ENCODE data around the gene CORO2A.
"Not testable (repeated sequence)": the region's sequence is repeated elsewhere in the genome, so short reads cannot be mapped to it uniquely, and the experiment has no call there.

The CORO2A gene

GRCh38 chr9:98101868-98102273 is 90.6 kb downstream of the CORO2A start:
- no peak for DNase-seq

DNA sequence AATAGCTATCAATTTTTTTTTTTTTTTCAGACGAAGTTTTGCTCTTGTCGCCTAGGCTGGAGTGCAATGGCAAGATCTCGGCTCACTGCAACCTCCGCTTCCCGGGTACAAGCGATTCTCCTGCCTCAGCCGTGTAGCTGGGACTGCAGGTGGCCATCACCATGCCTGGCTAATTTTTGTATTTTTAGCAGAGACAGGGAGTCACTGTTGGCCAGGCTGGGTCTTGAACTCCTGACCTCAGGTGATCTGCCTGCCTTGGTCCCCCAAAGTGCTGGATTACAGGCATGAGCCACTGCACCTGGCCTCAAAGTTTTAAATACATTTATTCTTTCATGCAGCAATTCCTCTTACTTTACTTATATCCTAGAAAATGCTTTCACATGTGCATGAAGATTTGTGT is 91.0 kb downstream of the CORO2A start:
- DNase-seq: no peak

GRCh38 chr9:98100456-98100855 is 92.0 kb downstream of the CORO2A start:
- no peak for DNase-seq

- DNase-seq: no peak
These were observed 92.5 kb downstream of the CORO2A start for GRCh38 chr9:98099898-98100297.

- DNase-seq: no peak
These were observed 93.1 kb downstream of the CORO2A start for GRCh38 chr9:98099346-98099745.

DNA sequence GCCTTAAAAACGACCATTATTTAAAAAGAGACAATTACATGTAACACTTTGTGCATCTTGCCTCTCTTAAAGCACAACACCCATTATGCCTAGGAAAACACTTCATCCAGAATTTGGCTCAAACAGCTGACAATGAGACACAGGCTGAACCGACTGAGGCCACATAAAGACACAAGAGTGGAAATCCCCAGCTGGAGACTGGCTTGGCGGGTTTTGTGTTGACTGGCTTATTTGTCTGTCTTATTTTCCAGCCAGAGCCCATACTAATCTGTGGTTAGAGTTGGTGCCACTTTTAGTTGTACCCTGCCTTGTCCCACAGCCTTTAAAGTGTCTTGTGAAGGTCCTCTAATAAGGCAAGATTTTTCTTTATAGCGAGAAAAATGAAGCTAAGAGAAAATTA is 94.6 kb downstream of the CORO2A start:
- DNase-seq: no peak

DNA sequence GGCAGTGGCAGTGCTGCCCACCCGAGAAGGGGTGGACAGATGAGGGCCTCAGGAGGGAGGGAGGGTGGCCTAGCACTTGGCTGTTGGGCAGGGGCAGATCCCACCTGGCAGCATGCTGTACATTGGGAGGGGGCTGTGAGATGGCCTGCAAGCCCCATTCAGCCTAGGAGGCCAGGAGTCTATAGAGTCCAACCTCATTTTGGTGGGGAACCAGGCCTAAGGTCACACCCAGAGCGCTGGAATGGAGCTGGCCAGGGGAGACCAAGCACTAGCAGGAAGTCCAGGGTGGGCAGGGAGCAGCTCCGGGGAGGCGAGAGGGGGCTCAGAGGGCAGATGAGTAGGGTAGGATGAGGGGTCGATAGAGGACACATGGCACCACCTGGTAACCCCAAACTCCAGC is 96.3 kb downstream of the CORO2A start:
- DNase-seq: no peak

DNA sequence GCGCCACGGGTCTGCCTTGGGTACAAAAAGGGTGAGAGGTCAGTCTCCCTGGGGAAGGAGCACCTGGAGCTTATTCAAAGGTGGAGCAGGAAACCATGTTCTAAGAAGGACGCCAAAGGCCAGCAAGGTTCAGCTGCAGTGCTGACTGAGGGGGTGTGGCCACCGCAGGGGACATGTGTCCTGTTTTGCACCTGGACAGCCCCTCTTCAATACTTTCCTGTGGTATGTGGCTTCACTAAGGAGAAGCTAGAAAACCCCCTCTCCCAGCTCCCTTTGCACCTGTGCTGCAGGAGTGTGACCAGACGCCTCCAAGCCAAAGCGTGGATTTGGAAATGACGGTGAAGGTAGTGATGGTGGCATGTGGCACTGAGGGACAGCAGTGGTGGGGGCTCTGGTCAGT is 97.0 kb downstream of the CORO2A start:
- DNase-seq: no peak

DNA sequence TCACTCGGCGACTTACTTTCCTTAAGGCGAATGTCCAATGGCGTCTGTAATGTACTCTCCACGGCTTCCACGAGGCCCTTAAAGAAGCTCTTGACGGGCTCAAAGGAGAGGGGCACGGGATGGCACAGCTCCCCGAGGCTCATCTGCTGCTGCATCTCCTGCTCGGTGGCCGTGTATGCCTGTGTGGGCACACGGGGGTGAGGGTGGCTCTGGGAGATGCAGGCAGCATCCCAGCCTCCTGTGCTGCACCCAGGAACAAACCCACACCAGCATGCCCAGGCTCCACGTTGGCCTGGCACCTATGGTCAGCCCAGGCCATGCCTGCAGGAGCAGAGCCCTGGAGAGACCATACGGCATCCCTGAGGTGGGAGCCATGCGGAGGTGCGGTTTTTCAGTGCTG is 97.6 kb downstream of the CORO2A start:
- DNase-seq: no peak

DNA sequence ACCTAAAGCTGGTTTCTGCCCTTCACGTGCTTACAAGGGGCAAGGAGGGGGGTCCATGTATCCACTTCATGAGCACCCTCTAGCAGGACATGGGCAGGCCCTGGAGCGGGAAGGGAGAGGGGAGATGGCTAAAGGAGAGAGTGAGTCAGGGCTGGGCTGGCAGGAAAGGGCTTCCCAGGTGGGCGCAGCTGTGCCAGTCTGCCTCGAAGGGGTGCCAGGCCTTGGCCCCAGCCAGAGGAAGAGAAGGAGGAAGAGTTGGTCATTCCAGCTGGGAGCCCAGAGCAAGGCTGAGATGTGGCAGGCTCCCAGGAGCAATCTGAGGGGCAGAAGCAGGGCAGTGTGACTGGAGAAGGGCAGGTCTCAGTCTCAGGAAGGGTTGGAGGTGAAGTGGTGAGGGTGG is 98.1 kb downstream of the CORO2A start:
- no peak for DNase-seq

GRCh38 chr9:98092613-98092931 is 99.9 kb downstream of the CORO2A start:
- no peak for DNase-seq

GRCh38 chr9:98091735-98092612 is 100.5 kb downstream of the CORO2A start:
- no peak for DNase-seq

- not testable (repeated sequence) for DNase-seq
These were observed 101.8 kb downstream of the CORO2A start for GRCh38 chr9:98090674-98091073.

DNA sequence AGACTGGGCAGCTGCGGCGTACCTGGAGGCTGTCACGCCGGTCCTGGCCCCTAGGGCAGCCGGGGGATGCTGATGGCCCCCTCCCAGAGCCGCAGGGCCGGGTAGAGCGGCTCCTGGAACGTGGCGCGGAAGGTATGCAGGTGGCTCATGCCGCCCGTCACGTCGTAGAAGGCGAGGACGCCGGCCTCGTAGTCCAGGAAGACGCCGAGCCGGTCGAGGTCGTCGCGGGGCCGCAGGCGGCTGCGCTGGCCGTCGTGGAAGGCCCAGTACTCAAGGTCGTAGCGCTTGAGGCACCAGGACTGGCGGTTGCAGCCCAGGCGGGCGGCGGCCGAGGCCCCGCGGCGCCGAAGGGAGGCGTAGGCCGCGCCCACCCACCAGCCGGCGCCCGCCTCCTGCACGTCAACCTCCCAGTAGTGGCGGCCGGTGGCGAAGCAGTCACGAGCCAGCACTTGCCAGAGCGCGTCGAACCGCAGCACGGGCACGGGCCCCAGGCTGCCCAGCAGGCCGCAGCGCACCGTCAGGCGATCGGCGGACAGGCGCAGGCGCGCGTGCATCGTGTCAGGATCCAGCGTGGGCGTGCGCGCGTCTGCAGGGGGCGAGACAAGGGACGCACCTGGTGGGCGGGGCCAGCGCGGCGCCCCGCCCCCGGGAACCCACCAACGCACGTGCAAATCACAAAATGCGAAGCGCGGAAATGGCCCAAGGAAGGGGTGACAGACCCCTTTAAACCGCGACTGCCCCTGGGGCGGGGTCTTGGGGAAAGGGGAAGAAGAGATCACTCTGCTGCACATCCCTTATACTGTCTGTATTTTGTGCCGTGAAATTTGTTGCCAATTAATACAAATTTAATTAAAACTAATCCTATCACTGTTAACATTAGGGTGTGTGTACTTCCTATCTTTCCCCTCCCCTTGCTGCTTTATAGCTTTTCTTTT is 104.8 kb downstream of the CORO2A start:
- no peak for DNase-seq

GRCh38 chr9:98086461-98086860 is 106.0 kb downstream of the CORO2A start:
- DNase-seq: no peak

GRCh38 chr9:98085944-98086343 is 106.5 kb downstream of the CORO2A start:
- no peak for DNase-seq

GRCh38 chr9:98085058-98085457 is 107.4 kb downstream of the CORO2A start:
- no peak for DNase-seq

- DNase-seq: no peak
These were observed 108.0 kb downstream of the CORO2A start for GRCh38 chr9:98084396-98084795.

GRCh38 chr9:98083566-98084183 is 108.8 kb downstream of the CORO2A start:
- no peak for DNase-seq

DNA sequence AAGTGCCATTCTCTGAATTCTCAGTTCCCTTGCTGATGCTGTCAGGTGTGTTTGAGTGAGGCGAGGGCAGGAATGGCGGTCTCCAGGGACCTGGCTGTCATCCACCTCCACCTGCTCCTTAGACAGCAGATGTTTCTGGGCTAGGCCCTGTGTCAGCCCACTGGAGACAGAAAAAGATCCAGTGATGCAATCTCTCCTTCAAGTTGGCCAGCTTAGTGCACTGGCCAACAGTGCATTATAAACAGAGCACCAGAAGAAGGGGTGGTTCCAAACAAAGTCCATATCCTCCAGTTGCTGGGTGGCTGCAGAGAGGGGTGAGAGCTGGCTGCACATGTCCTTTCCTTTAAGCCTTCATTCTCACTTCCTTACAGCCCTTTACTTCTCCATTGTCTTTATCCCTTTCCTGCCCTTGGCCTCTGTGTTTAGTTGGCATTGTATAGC is 109.4 kb downstream of the CORO2A start:
- no peak for DNase-seq

GRCh38 chr9:98081477-98082219 is 110.8 kb downstream of the CORO2A start:
- DNase-seq: no peak

DNA sequence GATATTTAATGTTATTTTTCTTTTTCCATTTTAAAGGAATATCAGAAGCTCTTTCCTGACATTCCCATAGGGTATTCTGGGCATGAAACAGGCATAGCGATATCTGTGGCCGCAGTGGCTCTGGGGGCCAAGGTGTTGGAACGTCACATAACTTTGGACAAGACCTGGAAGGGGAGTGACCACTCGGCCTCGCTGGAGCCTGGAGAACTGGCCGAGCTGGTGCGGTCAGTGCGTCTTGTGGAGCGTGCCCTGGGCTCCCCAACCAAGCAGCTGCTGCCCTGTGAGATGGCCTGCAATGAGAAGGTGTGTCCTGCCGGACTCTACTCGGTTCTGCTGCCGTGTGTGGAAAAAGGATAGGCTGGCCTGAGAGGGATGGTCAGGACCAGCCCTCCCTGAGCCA is 111.7 kb downstream of the CORO2A start:
- DNase-seq: no peak

DNA sequence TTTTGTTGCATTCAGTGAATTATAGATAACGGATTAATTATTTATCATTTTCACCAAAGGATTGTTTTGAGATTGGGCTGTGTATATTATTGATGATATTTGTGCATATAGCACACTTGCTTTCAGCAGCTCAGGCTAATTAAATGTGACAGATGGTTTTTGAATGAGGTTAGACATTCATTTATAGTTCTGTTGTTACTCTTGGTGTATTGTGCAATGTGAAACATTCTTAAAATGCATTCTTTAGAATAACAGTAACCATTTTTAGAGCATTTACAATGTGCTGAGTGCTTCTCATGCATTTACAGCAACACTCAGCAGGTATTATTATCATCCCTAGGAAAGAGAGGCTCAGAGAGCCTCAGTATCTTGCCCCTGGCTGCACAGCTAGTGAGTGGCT is 112.1 kb downstream of the CORO2A start:
- DNase-seq: no peak
